Activated CD8-positive, alpha-beta memory T cell treated with anti-CD3 and anti-CD28 coated beads, Interleukin-2, amount 50 U/mL, for 1 hour (primary cell): ENCODE data around the gene TM4SF18.
"Not testable (repeated sequence)": the region's sequence is repeated elsewhere in the genome, so short reads cannot be mapped to it uniquely, and the experiment has no call there.

Source experiments
- DNase-seq: peaks from one replicate; pipeline ENCODE4 v3.0.0-alpha.2; 2020; ENCODE audit errors: extremely low read depth

The TM4SF18 gene, protein sequence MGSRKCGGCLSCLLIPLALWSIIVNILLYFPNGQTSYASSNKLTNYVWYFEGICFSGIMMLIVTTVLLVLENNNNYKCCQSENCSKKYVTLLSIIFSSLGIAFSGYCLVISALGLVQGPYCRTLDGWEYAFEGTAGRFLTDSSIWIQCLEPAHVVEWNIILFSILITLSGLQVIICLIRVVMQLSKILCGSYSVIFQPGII

DNA sequence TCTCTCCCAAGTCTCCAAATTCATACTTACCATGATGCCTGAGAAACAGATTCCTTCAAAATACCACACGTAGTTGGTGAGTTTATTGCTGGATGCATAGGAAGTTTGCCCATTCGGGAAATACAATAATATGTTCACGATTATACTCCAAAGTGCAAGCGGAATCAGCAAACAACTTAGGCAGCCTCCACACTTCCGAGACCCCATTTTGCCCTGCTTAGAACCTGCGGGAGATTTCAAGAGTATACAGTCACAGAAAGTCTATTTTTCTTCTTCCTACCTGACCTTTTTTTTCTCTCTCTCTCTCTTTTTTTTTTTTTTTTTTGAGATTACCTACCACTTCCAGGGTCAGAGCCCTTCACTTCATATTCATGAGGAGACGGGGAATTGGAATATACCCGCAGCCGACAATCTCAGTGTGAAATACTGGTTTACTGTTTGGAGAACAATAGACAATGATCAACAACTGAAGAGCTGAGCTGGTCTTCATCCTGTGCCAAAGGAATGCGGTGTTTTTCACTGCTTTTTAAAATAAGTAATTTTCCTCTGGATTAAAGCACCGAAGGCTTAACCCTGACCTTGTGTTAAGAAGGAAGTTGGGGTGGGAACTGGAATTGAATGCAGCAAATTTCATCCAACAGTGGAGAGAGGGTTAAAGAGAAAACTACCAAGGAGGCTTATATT, at the start of gene TM4SF18:
TM4SF18 (minus strand) TSS at position 461 of the 684 bp plus-strand sequence; CDS start at position 207, 254 bp downstream.
- DNase-seq = no peak

DNA sequence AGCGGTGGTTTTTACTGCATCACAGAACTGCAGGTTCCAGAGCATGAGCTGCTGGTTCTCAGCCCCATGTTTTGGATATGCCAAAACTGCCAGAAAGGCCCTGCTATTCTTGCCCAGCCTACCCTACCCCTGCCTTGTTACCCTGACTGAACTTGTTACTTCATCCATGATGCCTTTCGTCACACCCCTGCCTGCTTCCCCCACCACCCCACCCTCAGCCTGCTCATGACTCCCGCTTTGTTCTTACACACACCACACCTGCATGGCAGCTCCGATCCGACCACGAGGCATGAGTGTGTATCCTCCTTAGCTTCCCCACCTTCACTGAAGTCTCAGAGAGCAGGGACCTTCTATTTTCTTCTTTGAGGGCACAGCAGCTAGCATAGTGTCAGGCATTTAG, 49.1 kb upstream of the TM4SF18 start:
- no peak for DNase-seq

DNA sequence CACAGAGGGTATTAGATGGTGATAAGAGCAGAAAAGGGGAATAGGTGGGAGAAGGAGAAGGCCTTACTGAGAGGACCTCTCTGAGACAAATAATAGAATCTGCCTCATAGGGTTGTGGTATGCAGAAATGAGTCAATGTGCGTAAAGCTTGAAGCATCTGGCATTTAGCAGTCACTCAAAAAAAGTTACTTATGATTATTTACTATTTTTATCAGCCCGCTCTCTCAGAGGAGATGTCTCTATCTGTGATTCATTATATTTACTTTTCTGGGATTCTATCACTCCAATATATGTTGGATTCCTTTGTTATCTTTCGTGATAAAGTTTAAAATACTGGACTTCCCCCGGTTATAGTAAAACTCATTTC, 48.6 kb upstream of the TM4SF18 start:
- no peak for DNase-seq

DNA sequence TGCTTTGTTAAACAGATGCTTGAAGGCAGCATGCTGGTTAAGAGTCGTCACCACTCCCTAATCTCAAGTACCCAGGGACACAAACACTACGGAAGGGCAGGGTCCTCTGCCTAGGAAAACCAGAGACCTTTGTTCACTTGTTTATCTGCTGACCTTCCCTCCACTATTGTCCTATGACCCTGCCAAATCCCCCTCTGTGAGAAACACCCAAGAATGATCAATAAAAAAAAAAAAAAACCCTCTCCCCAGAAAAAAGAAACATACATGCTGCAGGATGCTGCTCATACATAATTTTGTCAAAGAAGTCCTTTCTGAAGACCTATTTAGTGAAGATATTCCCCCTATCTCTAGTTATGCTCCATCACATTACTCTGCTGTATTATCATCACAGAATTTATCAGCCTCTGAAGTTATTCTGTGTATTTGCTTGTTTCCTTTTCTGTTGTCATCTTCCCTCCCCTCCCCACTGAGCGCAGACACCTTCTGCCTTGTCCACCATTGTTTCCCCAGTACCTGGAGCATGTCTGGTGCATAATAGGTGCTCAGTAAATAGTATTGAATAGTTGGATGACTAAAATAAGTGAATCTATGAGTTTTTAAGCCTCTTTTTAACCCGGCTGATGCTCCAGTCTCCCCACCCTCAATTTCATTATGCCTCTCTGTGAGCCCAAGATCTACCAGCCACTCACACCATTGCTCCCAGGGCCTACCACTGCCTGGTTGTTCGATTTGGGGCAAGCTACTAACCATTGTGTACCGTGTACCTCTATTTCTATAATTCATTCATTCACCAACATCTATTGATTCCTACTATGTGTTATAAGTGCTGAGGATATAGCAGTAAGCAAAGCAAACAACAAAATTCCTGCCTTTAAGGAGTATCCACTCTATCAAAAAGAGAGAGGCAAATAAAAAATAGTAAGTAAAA, 48.0 kb upstream of the TM4SF18 start:
- no peak for DNase-seq

DNA sequence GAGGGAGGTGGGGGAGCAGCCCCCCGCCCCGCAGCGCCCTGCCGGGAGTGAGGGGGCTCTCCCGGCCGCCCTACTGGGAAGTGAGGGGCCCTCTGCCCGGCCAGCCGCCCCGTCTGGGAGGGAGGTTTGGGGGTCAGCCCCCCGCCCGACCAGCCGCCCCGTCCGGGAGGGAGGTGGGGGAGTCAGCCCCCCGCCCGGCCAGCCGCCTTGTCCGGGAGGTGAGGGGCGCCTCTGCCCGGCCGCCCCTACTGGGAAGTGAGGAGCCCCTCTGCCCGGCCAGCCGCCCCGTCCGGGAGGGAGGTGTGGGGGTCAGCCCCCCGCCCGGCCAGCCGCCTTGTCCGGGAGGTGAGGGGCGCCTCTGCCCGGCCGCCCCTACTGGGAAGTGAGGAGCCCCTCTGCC, 46.8 kb upstream of the TM4SF18 start:
- DNase-seq = not testable (repeated sequence)

DNA sequence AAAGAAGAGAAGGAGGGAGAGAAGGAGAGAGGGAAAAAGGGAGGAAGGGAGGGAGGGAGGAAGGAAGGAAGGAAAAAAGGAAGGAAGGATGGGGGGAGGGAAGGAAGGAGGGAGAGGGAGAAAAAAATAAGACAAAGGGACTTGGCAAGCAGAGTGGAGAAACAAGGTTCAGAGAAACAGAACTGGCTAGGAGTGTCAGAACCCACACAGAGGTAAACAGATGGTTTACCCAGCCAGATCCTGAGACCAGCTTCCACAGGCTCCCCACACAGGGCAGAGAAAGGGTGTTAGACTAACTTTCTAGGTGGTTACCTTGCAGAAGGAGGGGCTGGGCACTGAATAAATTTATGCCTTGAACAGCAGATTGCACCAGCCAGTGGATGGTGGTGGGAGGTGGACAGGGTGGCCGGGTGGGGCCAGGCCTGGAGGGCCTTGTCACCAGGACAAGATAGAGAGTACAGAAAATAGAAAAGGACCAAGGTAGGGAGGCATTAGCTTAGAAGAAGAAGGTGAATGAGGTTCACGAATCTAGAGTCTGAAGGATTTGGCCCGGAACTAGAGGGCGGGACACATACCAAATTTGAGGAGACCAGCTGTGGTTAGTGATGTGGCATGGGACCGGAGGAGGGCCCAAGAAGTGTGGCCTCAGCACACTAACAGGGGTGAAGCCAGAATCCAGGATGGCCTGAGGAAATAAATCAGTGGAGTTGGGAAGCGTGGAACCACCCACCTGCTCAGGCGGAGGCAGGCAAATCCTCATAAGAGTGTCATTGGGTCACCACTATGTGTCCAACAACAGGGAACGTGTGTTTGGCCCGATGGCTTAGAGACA, 45.3 kb upstream of the TM4SF18 start:
- DNase-seq = no peak

DNA sequence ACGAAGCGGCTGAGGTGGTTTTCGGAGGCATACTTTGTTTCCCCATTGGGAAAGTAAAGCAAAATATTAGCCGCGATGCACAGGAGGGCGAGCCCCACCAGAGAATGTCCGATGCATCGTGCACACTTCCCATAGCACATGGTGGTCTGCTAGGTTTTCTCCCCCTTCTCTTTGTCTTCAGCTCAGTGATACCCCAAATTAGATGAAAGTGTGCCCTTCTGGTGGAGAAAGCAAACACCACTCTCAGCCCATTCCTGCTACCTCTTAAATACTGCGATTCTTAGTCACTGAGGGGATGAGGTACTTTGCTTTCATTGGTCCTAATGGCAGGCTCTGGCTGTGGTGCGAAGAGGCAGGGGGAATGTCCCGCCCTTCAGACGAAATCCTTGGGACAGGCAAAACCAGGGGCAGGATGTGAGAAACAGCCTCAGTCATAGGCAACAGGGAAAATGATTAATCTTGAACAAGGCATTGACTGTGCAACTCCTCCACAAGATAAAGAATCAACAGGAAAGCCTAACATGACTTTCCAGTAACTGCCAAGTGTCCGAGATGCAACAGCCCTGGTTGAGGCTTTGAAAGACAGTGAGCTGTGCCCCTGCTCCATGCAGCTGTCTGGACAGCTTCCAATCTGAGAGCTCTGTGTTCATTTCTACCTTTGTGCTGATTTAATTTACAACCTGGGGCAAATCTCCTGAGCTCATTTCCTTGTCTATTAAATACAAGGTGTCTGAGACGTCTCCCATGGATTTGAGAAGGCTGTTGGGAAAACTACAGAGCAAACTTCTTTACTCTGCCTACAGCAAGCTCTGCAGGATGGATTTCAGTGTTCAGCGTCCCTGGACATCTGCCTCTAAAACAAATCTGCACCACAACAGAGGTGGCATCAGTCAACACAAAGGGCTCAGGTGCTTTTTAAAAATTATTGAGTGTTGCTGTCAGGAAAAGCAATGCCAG, 44.2 kb upstream of the TM4SF18 start, which contains the start of gene TM4SF1:
TM4SF1 (minus strand) TSS at position 242 of the 957 bp plus-strand sequence; CDS start at position 140, 102 bp downstream.
- no peak for DNase-seq

DNA sequence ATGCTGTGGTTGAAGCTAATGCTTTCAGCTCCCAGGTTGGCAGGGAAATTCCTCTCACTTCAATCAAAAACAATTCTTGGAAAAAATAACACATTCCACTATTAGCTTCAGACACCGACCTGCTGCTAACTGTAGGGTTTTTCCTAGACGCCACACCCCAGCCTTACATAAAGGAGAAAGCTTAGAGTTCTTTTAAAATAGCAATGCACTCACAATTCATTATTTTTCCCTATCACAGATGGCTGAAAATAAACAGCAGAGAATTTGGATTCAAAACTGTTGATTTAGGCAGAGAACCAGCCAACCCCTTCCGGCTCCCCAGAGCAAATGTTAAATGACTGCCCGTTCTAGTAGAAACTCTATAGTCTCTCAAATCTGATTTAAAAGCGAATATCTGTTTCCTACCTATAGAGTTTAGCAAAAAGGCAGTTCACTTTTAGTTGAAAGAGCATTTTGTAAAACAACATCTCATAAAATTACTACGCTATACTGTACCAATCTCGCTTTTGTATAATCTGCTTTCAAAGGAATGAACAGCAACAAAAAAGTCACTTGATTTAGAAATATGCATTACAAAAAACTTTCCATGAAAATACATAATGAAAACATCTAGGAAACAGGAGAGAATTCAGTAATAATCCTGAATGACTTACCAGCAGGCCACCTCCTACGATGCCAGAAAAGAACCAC, 43.4 kb upstream of the TM4SF18 start:
- no peak for DNase-seq

DNA sequence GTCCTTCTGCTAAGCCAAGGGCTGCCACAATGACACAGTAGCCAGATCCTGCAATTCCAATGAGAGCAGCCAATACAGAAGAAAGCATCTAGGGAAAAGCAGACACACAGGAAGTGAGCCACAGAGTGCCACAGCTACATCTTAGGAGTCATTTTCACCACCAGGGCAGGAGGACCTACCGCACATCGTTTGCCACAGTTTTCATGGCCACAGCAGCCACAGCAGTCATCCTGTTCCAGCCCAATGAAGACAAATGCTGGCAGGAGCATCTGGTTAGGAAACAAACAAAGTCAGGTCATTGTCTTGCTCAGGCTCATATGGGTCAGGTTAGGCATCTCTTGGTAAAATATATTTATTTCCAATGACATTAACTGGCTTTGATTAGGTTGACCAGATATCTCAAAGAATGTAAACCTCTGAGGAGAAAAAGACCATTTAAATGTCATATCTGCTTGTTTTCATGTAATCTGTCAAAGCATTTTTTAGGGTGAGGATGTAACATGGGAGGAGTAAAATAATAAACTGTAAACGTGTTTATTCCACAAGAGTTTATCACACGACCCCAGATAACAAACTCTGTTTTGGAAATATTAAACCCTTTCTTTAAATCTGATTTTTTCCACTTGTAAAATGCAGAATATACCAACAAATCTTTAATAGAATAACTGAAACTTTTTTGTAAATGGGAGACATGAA, 42.2 kb upstream of the TM4SF18 start:
- no peak for DNase-seq

DNA sequence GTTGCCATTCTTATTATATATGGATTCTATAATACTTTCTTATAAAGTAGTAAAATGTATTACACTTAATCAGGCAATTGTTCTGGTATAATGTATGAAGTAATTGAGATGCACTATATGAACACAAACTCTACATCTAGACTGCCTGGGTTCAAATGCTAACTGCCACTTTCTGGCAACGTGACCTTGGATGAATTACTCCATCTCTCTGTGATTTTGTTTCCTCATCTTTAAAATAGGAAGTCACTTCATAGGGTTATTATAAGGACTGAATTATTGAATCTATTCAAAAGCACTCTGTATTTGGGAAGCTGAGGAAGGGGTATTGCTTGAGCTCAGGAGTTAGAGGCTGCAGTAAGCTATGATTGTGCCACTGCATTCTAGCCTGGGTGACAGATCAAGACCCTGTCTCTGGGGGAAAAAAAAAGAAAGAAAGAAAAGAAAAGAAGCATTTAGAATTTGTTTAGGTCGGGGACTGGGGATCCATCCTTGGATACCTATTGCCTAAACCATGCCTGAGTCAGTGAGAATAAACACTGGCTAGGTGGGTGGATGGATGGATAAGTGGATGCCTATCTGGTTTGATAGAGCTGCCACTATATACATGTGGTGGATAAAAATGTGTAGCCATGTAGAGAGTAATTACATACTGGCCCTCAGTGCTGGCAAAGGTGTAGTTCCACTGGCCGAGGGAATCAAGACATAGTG, 41.5 kb upstream of the TM4SF18 start:
- DNase-seq = no peak

DNA sequence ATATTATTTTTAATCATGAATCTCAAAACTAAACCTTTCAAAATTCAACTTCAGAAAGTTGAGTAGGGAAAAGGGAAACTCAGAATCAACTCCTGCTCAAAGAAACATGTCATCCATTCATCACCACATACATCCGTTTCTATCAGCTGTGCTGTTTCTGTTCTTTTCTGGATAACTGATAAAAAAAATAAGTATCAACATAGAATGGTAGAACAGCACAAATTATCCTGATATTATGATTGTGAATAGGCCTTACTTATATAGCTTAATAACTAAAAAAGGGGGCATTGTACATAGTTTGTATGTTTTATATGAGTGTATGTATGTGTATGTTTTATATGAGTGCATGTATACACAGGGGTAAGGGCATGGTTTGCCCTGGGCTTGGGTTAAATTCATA, 41.0 kb upstream of the TM4SF18 start:
- DNase-seq = no peak

DNA sequence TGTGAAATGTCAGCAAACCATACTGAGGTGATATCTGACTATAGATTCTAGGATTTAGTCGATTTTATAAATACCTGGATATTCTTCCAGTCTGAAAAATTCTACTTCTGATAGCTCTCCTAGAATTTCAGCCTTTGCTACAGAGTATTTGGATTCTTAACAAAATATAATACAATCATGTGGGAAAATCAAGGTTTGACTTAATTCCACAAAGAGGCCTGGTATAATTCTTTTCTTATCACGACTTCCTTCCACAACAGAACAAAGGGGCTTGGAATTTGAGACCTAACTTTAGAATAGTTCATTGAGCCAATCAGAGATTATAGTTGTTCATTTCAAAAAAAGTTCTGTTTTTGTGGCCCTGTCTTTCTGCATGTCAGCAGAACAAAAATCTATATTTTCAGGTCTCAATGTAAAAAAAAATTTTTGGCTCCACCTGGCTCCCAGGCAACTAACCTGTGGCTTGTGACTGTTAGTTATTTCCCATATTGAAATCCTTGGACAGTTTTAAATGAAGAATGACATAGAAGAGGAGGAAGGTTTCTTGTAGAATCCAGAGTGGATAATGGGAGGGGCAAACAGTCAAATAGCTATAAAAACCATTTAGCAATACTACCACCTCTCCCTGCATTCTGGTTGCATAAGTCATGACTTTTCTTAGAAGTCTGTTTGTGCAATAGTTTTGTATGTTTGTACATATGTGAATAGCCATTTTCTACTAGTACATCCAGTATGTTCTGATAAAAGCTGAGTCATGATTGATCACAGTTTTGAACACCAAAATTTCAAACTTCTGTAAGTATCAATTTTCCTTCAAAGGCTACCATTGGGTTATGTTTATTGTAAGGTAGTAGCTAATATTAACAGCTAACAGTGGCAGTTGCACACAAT, 40.0 kb upstream of the TM4SF18 start:
- DNase-seq = no peak

DNA sequence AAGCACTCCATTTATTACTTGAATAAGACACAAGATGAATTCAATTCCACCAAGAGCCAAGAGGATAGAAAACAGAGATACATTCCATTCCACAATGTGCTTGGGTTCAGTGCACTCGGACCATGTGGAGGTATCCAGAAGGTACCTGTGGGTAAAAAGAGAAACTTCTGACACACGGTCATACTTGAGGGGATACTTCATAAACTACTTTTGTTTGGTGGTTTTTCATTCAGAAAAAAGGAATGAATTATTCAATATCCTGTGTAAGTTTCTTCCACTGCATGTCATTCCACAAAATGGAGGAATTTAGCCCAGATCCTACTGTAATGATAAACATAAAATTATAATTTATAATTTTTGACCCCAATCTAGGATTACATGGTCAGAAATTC, 38.3 kb upstream of the TM4SF18 start:
- no peak for DNase-seq

DNA sequence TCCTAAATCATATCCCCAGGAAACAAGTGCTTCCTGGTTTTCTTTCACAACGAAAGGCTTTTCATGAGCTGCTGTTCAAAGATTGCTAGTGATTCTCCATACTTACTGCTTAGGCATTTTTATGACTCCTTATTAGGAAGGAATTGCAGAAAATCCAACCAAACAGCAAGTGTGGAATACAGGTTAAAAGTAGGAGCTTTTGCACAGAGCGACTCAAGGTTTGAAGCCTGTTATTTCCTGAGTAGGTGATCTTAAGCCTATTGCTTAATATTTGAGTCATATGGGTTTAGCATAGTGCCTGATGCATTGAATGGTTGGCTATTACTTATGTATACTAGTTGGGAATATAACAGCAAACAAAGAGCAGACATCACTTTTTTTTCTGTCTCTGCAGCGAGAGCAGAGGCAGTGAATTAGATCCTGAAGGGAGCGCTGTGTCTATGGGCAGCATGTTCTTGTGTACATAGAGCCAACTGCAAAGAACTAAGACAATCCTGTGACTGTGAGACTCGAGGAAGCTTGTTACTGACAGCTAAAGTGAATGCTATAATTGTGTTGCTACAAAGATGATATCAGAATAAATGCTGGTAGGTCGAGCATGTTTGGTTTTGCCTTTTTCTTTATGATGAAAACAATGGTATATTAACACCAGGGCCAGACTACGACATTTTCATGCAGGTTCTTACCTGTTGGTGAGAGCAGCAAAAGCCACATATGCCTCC, 37.7 kb upstream of the TM4SF18 start:
- no peak for DNase-seq

DNA sequence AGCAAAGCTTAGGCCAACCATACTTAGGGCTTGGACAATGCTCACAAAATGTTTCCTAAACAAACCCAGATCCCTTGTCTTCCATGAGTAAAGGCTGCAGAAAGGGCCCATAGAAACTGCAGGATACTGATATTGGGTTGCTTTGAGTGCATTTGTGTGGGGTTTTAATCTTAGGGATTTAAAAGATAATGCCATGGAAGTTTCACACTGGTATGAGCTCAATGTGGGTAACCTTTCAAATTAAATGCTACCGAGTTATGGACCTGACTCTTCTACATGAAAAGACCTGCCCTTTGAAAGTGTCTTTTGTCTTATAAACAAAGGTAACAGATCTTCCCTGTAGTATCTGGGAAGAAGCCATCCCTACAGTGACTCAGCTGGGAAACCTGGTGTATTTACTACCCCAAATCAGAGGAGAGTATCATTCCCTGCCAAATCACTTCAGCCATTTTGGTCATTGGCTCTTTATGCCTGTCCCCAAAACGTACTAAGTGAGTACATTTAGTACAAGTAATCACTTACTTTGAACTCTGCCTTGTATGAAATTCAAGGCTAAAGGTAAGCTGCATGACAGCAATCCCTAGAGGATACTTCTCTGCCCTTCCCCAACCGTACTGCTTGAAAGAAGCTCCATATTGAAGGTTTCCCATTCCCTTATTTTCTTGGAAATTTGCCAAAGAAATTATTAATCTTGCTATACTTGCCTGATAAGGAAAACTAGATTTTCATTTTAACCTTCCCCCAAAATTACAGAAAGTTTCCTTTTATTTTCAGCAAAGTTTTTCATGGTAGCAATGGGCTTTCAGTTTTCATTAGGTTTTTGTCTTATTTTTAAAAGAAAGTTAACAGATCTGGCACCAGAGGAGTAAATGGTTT, 36.8 kb upstream of the TM4SF18 start:
- no peak for DNase-seq
